ENCODE measurements around the gene DGAT2L6.
"Not testable (repeated sequence)": the region's sequence is repeated elsewhere in the genome, so short reads cannot be mapped to it uniquely, and the experiment has no call there.

Gene DGAT2L6

DNA sequence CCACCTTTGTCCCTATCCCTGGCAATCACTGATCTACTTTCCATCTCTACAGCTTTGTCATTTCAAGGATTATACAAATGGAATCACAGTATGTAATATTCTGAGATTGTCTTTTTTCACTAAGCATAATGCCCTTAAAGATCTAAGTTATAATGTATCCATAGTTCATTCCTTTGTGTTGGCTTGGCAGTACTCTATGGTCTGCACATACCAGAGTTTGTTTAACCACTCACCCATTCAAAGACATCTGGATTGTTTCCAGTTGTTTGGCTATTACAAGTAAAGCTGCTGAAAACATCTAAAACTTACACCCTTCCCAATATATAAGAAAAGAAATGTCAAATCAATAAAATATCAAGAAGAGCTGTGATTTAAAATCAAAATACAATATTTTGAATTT lies 31.2 kb downstream of the DGAT2L6 start:
- Histone ChIP-seq H3K27ac (ENCODE audit: low read depth, low read length) (no peak overlapping the region), H3K9me3 (ENCODE audit: insufficient read depth, low read length) (no peaks in the 10 kb centered on the region)

GRCh38 chrX:70209570-70209969 lies 32.3 kb downstream of the DGAT2L6 start:
- not testable (repeated sequence) for H3K9ac ChIP-seq (ENCODE audit: low read length); H3K27ac ChIP-seq (ENCODE audit: low read depth, low read length); H4K20me1 ChIP-seq (ENCODE audit: low read depth, low read length); H3K4me2 ChIP-seq (ENCODE audit: low read depth, low read length, poor library complexity, severe bottlenecking); H3K9me2 ChIP-seq (replicated peaks; ENCODE audit: insufficient read depth, low read length); H3K27me3 ChIP-seq (ENCODE audit: low read length); H3K36me3 ChIP-seq (ENCODE audit: low read length); H3K79me2 ChIP-seq (ENCODE audit: insufficient read depth, low read length); H2AFZ ChIP-seq (ENCODE audit: low read depth, low read length, severe bottlenecking); H3K4me3 ChIP-seq (ENCODE audit: insufficient read depth, low read length, poor library complexity, severe bottlenecking); H3F3A ChIP-seq (ENCODE audit: insufficient read depth); H3K9me3 ChIP-seq (ENCODE audit: insufficient read depth, low read length)

More for the DNA sequence above, 31.2 kb downstream of the DGAT2L6 start:
- Histone ChIP-seq H4K20me1 (ENCODE audit: low read depth, low read length) (no peaks in the 10 kb centered on the region), H3F3A (ENCODE audit: insufficient read depth) (no peaks in the 10 kb centered on the region), H3K9ac (ENCODE audit: low read length) (no peak overlapping the region), H3K27me3 (ENCODE audit: low read length) (no peaks in the 10 kb centered on the region), H3K9me2 (replicated peaks; ENCODE audit: insufficient read depth, low read length) (no peaks in the 10 kb centered on the region), H3K79me2 (ENCODE audit: insufficient read depth, low read length) (no peaks in the 10 kb centered on the region), H3K4me2 (ENCODE audit: low read depth, low read length, poor library complexity, severe bottlenecking) (no peak overlapping the region), H3K36me3 (ENCODE audit: low read length) (no peaks in the 10 kb centered on the region), H3K4me3 (ENCODE audit: insufficient read depth, low read length, poor library complexity, severe bottlenecking) (no peak overlapping the region), H2AFZ (ENCODE audit: low read depth, low read length, severe bottlenecking) (no peak overlapping the region)
- no peak for TF ChIP-seq EZH2phosphoT487 (conservative IDR thresholded peaks at IDR 0.05; ENCODE audit: low read length)
- TF ChIP-seq, protein P1, sequence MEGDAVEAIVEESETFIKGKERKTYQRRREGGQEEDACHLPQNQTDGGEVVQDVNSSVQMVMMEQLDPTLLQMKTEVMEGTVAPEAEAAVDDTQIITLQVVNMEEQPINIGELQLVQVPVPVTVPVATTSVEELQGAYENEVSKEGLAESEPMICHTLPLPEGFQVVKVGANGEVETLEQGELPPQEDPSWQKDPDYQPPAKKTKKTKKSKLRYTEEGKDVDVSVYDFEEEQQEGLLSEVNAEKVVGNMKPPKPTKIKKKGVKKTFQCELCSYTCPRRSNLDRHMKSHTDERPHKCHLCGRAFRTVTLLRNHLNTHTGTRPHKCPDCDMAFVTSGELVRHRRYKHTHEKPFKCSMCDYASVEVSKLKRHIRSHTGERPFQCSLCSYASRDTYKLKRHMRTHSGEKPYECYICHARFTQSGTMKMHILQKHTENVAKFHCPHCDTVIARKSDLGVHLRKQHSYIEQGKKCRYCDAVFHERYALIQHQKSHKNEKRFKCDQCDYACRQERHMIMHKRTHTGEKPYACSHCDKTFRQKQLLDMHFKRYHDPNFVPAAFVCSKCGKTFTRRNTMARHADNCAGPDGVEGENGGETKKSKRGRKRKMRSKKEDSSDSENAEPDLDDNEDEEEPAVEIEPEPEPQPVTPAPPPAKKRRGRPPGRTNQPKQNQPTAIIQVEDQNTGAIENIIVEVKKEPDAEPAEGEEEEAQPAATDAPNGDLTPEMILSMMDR (IDR thresholded peaks at IDR 0.05; ENCODE audit: insufficient read depth, low read length, poor library complexity, severe bottlenecking), result no peak

GRCh38 chrX:70219938-70220764 lies 42.9 kb downstream of the DGAT2L6 start:
- Histone ChIP-seq H3K27me3 (ENCODE audit: low read length) (no peaks in the 10 kb centered on the region), H2AFZ (ENCODE audit: low read depth, low read length, severe bottlenecking) (no peak overlapping the region), H4K20me1 (ENCODE audit: low read depth, low read length) (no peaks in the 10 kb centered on the region), H3F3A (ENCODE audit: insufficient read depth) (no peaks in the 10 kb centered on the region), H3K9me2 (replicated peaks; ENCODE audit: insufficient read depth, low read length) (no peaks in the 10 kb centered on the region), H3K79me2 (ENCODE audit: insufficient read depth, low read length) (no peaks in the 10 kb centered on the region), H3K27ac (ENCODE audit: low read depth, low read length) (no peak overlapping the region), H3K9ac (ENCODE audit: low read length) (no peak overlapping the region), H3K4me2 (ENCODE audit: low read depth, low read length, poor library complexity, severe bottlenecking) (no peak overlapping the region), H3K36me3 (ENCODE audit: low read length) (no peaks in the 10 kb centered on the region), H3K9me3 (ENCODE audit: insufficient read depth, low read length) (no peaks in the 10 kb centered on the region), H3K4me3 (ENCODE audit: insufficient read depth, low read length, poor library complexity, severe bottlenecking) (no peak overlapping the region)
- TF ChIP-seq EZH2phosphoT487 (conservative IDR thresholded peaks at IDR 0.05; ENCODE audit: low read length), result no peak
- TF ChIP-seq, protein P1 (IDR thresholded peaks at IDR 0.05; ENCODE audit: insufficient read depth, low read length, poor library complexity, severe bottlenecking), result no peak

- Histone ChIP-seq H3K4me3 (ENCODE audit: insufficient read depth, low read length, poor library complexity, severe bottlenecking) (no peak overlapping the region), H2AFZ (ENCODE audit: low read depth, low read length, severe bottlenecking) (no peak overlapping the region), H4K20me1 (ENCODE audit: low read depth, low read length) (no peaks in the 10 kb centered on the region), H3K36me3 (ENCODE audit: low read length) (no peaks in the 10 kb centered on the region), H3K9ac (ENCODE audit: low read length) (no peak overlapping the region), H3K4me2 (ENCODE audit: low read depth, low read length, poor library complexity, severe bottlenecking) (no peak overlapping the region), H3F3A (ENCODE audit: insufficient read depth) (no peaks in the 10 kb centered on the region), H3K27ac (ENCODE audit: low read depth, low read length) (no peak overlapping the region), H3K27me3 (ENCODE audit: low read length) (no peaks in the 10 kb centered on the region), H3K79me2 (ENCODE audit: insufficient read depth, low read length) (no peaks in the 10 kb centered on the region), H3K9me2 (replicated peaks; ENCODE audit: insufficient read depth, low read length) (no peaks in the 10 kb centered on the region), H3K9me3 (ENCODE audit: insufficient read depth, low read length) (no peaks in the 10 kb centered on the region)
- TF ChIP-seq, protein P1 (IDR thresholded peaks at IDR 0.05; ENCODE audit: insufficient read depth, low read length, poor library complexity, severe bottlenecking), result no peak
- no peak for TF ChIP-seq EZH2phosphoT487 (conservative IDR thresholded peaks at IDR 0.05; ENCODE audit: low read length)
Measured at GRCh38 chrX:70226048-70226447, 48.8 kb downstream of the DGAT2L6 start.

All from SU-DHL-6 (cell line).